K562 (cell line): ENCODE results near the gene SNX20. TPM values are rescaled to one million over a fixed set of nuclear protein-coding genes. Genes with fewer than 3 reads are reported as not detected.

Experiments
- MCM2 ChIP-seq: fragments of 450-650 bp; IDR thresholded peaks from 2 replicates; pipeline ENCODE4 v1.6.1; 2017; ENCODE audit warnings: low read depth, mild to moderate bottlenecking
- NR3C1 ChIP-seq: sonication (generic); formaldehyde crosslinking; IDR thresholded peaks from 2 replicates; pipeline ENCODE4 v1.8.1; 2022; ENCODE audit warnings: missing genetic modification reagents
- SAFB ChIP-seq: fragments of 200-400 bp; formaldehyde crosslinking; IDR thresholded peaks from 2 replicates; pipeline ENCODE4 v1.6.1; 2017; ENCODE audit warnings: low read depth, low read length, borderline replicate concordance
- SMARCA4 ChIP-seq: fragments of 450-650 bp; IDR thresholded peaks from 2 replicates; pipeline ENCODE4 v1.6.1; 2016
- THRAP3 ChIP-seq: fragments of 450-650 bp; IDR thresholded peaks from 2 replicates; pipeline ENCODE4 v1.6.1; 2016; ENCODE audit warnings: mild to moderate bottlenecking, inconsistent platforms, borderline replicate concordance
- ZEB2 ChIP-seq: fragments of 450-650 bp; IDR thresholded peaks from 2 replicates; pipeline ENCODE4 v1.6.1; 2016
- ZNF589 ChIP-seq: fragments of 200-800 bp; sonication (Bioruptor generic); IDR thresholded peaks from 2 replicates; pipeline ENCODE4 v1.6.1; 2016; ENCODE audit warnings: low read depth, missing genetic modification characterization, missing compliant biosample characterization
- ZNF785 ChIP-seq: fragments of 250-450 bp; sonication (Bioruptor Pico); IDR thresholded peaks from 2 replicates; pipeline ENCODE4 v1.4.0; 2020; ENCODE audit warnings: mild to moderate bottlenecking
- polyA plus RNA-seq, 8 experiments: library from polyadenylated mRNA; depleted of rRNA in 4 of 8; stranded (reverse) in 5 of 8; unstranded in 3 of 8; fragments of >200 nt; fragmentation: Nextera tagmentation in 2 of 8; fragmentation: Illumina TruSeq in 1 of 8; extraction: Ambion mirVana in 2 of 8; extraction: Trizol in 1 of 8; gene quantifications; 2 replicates each; pipeline versions ENCODE4 v1.2.1 to v1.2.3, GENCODE V29; 2011 to 2014; ENCODE audit warnings: inconsistent platforms in 1 of 8, missing spikeins in 1 of 8
- total RNA-seq, 7 experiments: library from RNA; depleted of rRNA in 6 of 7; stranded (reverse); fragments of >200 nt in 6 of 7; fragmentation: Illumina TruSeq in 2 of 7; extraction: Trizol in 2 of 7; gene quantifications; 2 replicates each; pipeline versions ENCODE4 v1.2.1 to v1.2.3, GENCODE V29; 2011 to 2021; ENCODE audit warnings: low replicate concordance in 1 of 7
- TF ChIP-seq, protein P1 (sequence below): IDR thresholded peaks from 2 replicates; pipeline ENCODE4 v1.6.1; 2012; ENCODE audit warnings: low read depth, low read length, improper control_type of control experiment, borderline replicate concordance
- TF ChIP-seq, protein P2 (sequence below): sonication (generic); formaldehyde crosslinking; IDR thresholded peaks from 2 replicates; pipeline ENCODE4 v1.8.0; 2022; ENCODE audit warnings: mild to moderate bottlenecking, missing genetic modification reagents
- TF ChIP-seq, protein P3 (sequence below), 2 experiments: IDR thresholded peaks; 2 replicates each; pipeline ENCODE4 v1.6.1; 2011; ENCODE audit warnings: borderline replicate concordance in 1 of 2, control low read depth in 1 of 2, low read depth in 1 of 2, low read length in 1 of 2, mild to moderate bottlenecking in 1 of 2, mixed read lengths in 1 of 2, moderate library complexity in 1 of 2; ENCODE audit not compliant: insufficient read depth in 1 of 2, insufficient read length in 1 of 2, poor library complexity in 1 of 2, severe bottlenecking in 1 of 2; ENCODE audit errors: extremely low read depth in 1 of 2

Gene SNX20
- total and polyA plus RNA-seq, 9 of the 15 experiments (the other 6 are each of a cell fraction or from before 2014, with no cell fraction given): 0.04 to 0.07 TPM; not detected in 7

DNA sequence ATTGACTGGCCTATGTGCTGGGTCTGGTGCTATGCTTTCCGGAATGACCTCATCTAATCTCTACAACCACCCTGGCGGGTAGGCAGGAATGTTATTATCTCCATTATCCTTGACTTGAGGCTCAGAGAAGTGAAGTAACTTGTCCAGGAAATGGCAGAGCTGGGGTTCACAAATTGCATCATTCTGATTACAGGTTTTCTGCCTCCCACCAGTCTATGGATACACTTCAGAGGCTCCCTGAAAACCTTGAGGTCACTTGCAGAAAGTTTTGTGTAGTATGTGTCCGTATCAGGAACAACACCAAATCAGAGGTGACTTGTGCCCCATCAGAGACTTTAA lies 31.4 kb upstream of the SNX20 start (continued):
- TF ChIP-seq, protein P1, sequence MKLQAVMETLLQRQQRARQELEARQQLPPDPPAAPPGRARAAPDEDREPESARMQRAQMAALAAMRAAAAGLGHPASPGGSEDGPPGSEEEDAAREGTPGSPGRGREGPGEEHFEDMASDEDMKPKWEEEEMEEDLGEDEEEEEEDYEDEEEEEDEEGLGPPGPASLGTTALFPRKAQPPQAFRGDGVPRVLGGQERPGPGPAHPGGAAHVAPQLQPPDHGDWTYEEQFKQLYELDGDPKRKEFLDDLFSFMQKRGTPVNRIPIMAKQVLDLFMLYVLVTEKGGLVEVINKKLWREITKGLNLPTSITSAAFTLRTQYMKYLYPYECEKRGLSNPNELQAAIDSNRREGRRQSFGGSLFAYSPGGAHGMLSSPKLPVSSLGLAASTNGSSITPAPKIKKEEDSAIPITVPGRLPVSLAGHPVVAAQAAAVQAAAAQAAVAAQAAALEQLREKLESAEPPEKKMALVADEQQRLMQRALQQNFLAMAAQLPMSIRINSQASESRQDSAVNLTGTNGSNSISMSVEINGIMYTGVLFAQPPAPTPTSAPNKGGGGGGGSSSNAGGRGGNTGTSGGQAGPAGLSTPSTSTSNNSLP: no peak
- TF ChIP-seq ZNF785 (CRISPR knock-in tag): no peak
- TF ChIP-seq SMARCA4: peak; percentile 16; the same call in 1 of the 2 replicates
- TF ChIP-seq, protein P2, sequence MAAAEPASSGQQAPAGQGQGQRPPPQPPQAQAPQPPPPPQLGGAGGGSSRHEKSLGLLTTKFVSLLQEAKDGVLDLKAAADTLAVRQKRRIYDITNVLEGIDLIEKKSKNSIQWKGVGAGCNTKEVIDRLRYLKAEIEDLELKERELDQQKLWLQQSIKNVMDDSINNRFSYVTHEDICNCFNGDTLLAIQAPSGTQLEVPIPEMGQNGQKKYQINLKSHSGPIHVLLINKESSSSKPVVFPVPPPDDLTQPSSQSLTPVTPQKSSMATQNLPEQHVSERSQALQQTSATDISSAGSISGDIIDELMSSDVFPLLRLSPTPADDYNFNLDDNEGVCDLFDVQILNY (CRISPR knock-in tag): no peak
- TF ChIP-seq ZNF589 (CRISPR knock-in tag): peak; percentile 69; the same call in 1 of the 2 replicates
- no peak for TF ChIP-seq MCM2
- no peak for TF ChIP-seq ZEB2
- no peak for TF ChIP-seq THRAP3
- TF ChIP-seq, protein P3, sequence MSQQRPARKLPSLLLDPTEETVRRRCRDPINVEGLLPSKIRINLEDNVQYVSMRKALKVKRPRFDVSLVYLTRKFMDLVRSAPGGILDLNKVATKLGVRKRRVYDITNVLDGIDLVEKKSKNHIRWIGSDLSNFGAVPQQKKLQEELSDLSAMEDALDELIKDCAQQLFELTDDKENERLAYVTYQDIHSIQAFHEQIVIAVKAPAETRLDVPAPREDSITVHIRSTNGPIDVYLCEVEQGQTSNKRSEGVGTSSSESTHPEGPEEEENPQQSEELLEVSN (IDR thresholded peaks at IDR 0.05; ENCODE audit: borderline replicate concordance in 1 of 2, extremely low read depth in 1 of 2, insufficient read depth in 1 of 2, insufficient read length in 1 of 2, low read depth in 1 of 2, low read length in 1 of 2, poor library complexity in 1 of 2, severe bottlenecking in 1 of 2): no peak
- TF ChIP-seq NR3C1 (CRISPR knock-in tag): no peak
- TF ChIP-seq SAFB: no peak
